ENCODE measurements around the gene NRARP. TPM values are rescaled to one million over a fixed set of nuclear protein-coding genes. Genes with fewer than 3 reads are reported as not detected.

Gene NRARP
- total RNA-seq, 1 experiment from 2014 or later = 23.8 TPM

GRCh38 chr9:137265496-137266161 is 36.4 kb downstream of the NRARP start:
- no peak overlapping the region for H4K91ac ChIP-seq (ENCODE audit: insufficient read length, low read depth, low read length)
- no peak overlapping the region for H3K4me3 Mint-ChIP-seq
- no peak overlapping the region for H2AK5ac ChIP-seq (ENCODE audit: insufficient read length, low read length)
- H2BK15ac ChIP-seq (ENCODE audit: low read depth, low read length) = no peak overlapping the region
- H4K5ac ChIP-seq (ENCODE audit: insufficient read length, low read depth, low read length) = no peak overlapping the region
- H3K23me2 ChIP-seq (ENCODE audit: insufficient read length, low read depth, low read length, poor library complexity, severe bottlenecking) = no peaks in the 10 kb centered on the region
- no peak overlapping the region for H3K18ac ChIP-seq (ENCODE audit: insufficient read length, low read depth, low read length)
- no peak overlapping the region for H3K56ac ChIP-seq (ENCODE audit: insufficient read length, low read depth, low read length)
- H3K79me2 ChIP-seq (ENCODE audit: insufficient read depth, low read length) = no peaks in the 10 kb centered on the region
- H2BK5ac ChIP-seq (ENCODE audit: insufficient read length, low read length) = no peak overlapping the region
- TF ChIP-seq CTCF (conservative IDR thresholded peaks at IDR 0.05) = no peak
- H2BK20ac ChIP-seq (ENCODE audit: low read depth, low read length, poor library complexity, severe bottlenecking) = no peak overlapping the region
- H3K79me1 ChIP-seq (ENCODE audit: insufficient read depth, low read depth, low read length, poor library complexity, severe bottlenecking) = no peaks in the 10 kb centered on the region
- H3K27me3 ChIP-seq (ENCODE audit: insufficient read depth, low read length) = no peaks in the 10 kb centered on the region
- WGBS (ENCODE audit: extremely low coverage, insufficient read length, low lambda C conversion rate) = no CpG with 5 or more reads among the region's 29 CpGs
- no peak overlapping the region for H3K4me2 ChIP-seq (ENCODE audit: insufficient read depth, insufficient read length, low read length)
- H2BK12ac ChIP-seq (ENCODE audit: insufficient read length, low read depth, low read length) = no peak overlapping the region
- no peak overlapping the region for H3K4ac ChIP-seq (ENCODE audit: low read depth, low read length)
- no peaks in the 10 kb centered on the region; the same call in 1 of the 2 replicates for H3K27me3 Mint-ChIP-seq (ENCODE audit: low read depth)
- H3K4me1 Mint-ChIP-seq = 0 out of 4 replicates have a peak, but pooled peaks cover 0 to 3% of the 10 kb centered on the region in 2 experiments
- no peak overlapping the region for H3K27ac Mint-ChIP-seq
- no peak overlapping the region for H3T11ph ChIP-seq (ENCODE audit: low read length)
- DNase-seq = no peak
- no peak overlapping the region for H2AFZ ChIP-seq (ENCODE audit: low read length)
- no peak overlapping the region for H3K14ac ChIP-seq (ENCODE audit: insufficient read depth, low read length)
- no peaks in the 10 kb centered on the region for H3K9me3 ChIP-seq (ENCODE audit: control insufficient read depth, low read depth, low read length)
- no peak overlapping the region for H3K23ac ChIP-seq (ENCODE audit: insufficient read length, low read depth, low read length)
- H3K9ac ChIP-seq (ENCODE audit: extremely low read depth, insufficient read length, low read length) = no peak overlapping the region
- no peaks in the 10 kb centered on the region for H4K20me1 ChIP-seq (ENCODE audit: control insufficient read depth, insufficient read depth, insufficient read length)
- H3K9me3 Mint-ChIP-seq = no peaks in the 10 kb centered on the region; a peak in 1 of 5 replicates
- no peak overlapping the region for H4K8ac ChIP-seq (replicated peaks; ENCODE audit: insufficient read length, low read depth, low read length)
- no peaks in the 10 kb centered on the region for H3K4me1 ChIP-seq (ENCODE audit: insufficient read depth, low read length)
- no peak overlapping the region for H2BK120ac ChIP-seq (ENCODE audit: low read depth, low read length, poor library complexity, severe bottlenecking)
- no peak overlapping the region for H3K27ac ChIP-seq (ENCODE audit: insufficient read length, low read depth, low read length)
- peaks cover 10 to 55% (median 42%) of the 10 kb centered on the region in 3 experiments; a peak in 6 of 7 replicates for H3K36me3 Mint-ChIP-seq (ENCODE audit: insufficient read depth in 1 of 3, low read depth in 3 of 3)
